ENCODE data around the gene NEIL1.

DNA sequence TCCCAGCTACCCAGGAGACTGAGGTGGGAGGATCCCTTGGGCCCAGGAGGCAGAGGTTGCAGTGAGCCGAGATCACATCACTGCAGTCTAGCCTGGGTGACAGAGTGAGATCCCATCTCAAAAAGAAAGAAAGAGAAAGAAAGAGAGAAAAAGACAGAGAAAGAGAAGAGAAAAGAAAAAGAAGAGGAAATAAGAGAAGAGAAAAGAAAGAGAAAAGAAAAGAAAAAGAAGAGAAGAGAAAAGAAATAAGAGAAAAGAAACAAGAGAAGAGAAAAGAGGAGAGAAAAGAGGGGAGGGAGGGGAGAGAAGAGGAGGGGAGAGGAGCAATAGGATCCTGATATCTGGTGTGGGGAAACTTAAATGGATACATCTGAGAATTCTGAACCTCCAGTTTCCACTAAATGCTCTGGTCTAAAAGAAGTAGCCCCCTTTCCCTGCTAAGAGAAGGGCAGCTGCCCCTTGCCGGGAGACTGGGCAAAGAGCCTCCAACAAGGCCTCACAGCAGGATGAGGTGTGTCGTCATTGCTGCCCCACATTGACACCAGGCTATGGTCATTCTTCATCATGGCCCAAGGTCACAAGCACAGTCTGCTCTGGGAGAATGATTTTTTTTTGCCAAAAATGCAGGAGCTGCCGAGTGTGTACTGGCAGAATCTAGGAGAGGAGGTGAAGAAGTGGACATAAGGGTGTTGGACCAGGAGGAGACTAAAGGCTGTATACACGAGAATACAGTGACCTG lies 32.1 kb upstream of the NEIL1 start:
- TF ChIP-seq, protein P1, sequence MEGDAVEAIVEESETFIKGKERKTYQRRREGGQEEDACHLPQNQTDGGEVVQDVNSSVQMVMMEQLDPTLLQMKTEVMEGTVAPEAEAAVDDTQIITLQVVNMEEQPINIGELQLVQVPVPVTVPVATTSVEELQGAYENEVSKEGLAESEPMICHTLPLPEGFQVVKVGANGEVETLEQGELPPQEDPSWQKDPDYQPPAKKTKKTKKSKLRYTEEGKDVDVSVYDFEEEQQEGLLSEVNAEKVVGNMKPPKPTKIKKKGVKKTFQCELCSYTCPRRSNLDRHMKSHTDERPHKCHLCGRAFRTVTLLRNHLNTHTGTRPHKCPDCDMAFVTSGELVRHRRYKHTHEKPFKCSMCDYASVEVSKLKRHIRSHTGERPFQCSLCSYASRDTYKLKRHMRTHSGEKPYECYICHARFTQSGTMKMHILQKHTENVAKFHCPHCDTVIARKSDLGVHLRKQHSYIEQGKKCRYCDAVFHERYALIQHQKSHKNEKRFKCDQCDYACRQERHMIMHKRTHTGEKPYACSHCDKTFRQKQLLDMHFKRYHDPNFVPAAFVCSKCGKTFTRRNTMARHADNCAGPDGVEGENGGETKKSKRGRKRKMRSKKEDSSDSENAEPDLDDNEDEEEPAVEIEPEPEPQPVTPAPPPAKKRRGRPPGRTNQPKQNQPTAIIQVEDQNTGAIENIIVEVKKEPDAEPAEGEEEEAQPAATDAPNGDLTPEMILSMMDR (IDR thresholded peaks at IDR 0.05) = no peak
- TF ChIP-seq POLR2A (IDR thresholded peaks at IDR 0.05) = no peak
